Ascending aorta (tissue), 2 donors: ENCODE results near the gene SNTG2. TPM values are rescaled to one million over a fixed set of nuclear protein-coding genes. Genes with fewer than 3 reads are reported as not detected.

Experiments
- DNase-seq, 2 donors: peaks; one replicate each; pipeline ENCODE4 v3.0.0-alpha.2; 2019; ENCODE audit warnings: low spot score in 2 of 2
- H3K27ac ChIP-seq, 2 donors: fragments of 200-600 bp; sonication (generic); one replicate each; pipeline ENCODE4 v1.5.1; 2016 to 2017; ENCODE audit warnings: mild to moderate bottlenecking in 1 of 2
- H3K27me3 ChIP-seq: fragments of 200-600 bp; sonication (generic); one replicate; pipeline ENCODE4 v1.5.1; 2017
- H3K36me3 ChIP-seq, 2 donors: fragments of 200-600 bp; sonication (generic); one replicate each; pipeline ENCODE4 v1.5.1; 2016
- H3K4me1 ChIP-seq, 2 donors: fragments of 200-600 bp; sonication (generic); one replicate each; pipeline ENCODE4 v1.5.1; 2016 to 2017; ENCODE audit warnings: mild to moderate bottlenecking in 1 of 2
- H3K4me3 ChIP-seq, 2 donors: fragments of 200-600 bp; sonication (generic); one replicate each; pipeline ENCODE4 v1.5.1; 2016 to 2017; ENCODE audit warnings: mild to moderate bottlenecking in 1 of 2
- H3K9me3 ChIP-seq, 2 donors: fragments of 200-600 bp; sonication (generic); one replicate each; pipeline ENCODE4 v1.5.1; 2016
- intact Hi-C: fragments of 100-400 bp; cut with DNase I; formaldehyde crosslinking; loops from one replicate; pipeline ENCODE4 v1.15.1; 2023
- total RNA-seq: library from RNA; depleted of rRNA; stranded (reverse); fragments of >200 nt; gene quantifications from one replicate; pipeline ENCODE4 v1.1.0, GENCODE V29; 2016
- TF ChIP-seq, protein P1 (sequence below), 3 experiments: fragments of 200-600 bp in 2 of 3; fragments of 450-650 bp in 1 of 3; sonication (generic) in 2 of 3; IDR thresholded peaks; one replicate each; pipeline ENCODE4 v1.5.1; 2016 to 2019; ENCODE audit warnings: antibody characterized with exemption in 3 of 3, mild to moderate bottlenecking in 1 of 3, moderate library complexity in 1 of 3

SNTG2 gene
- total RNA-seq, 1 donor from 2014 or later, result 9.9 TPM

DNA sequence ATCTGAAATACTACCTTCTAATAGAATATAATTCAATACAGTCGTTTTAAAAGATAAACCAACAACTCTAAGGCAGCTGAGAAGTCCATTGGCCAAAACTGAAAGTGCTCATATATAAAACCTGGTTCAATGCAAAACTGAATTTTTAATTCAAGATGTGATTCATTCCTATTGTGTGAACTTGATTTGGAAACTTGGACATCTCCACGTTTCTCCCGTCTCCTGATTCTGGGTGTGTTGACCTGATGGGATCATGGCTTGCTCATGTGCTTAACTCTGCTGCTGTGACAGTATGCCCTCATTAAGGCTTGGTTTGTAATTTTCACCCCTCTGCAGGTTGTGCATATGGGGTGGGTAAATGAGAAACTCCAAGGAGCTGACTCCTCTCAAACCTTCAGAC is 296.3 kb downstream of the SNTG2 start:
- Histone ChIP-seq H3K27me3 (no peaks in the 10 kb centered on the region), H3K9me3 (no peaks in the 10 kb centered on the region), H3K27ac (no peak overlapping the region), H3K4me1 (no peaks in the 10 kb centered on the region), H3K36me3 (no peaks in the 10 kb centered on the region), H3K4me3 (no peak overlapping the region)
- no peak for DNase-seq
- TF ChIP-seq, protein P1, sequence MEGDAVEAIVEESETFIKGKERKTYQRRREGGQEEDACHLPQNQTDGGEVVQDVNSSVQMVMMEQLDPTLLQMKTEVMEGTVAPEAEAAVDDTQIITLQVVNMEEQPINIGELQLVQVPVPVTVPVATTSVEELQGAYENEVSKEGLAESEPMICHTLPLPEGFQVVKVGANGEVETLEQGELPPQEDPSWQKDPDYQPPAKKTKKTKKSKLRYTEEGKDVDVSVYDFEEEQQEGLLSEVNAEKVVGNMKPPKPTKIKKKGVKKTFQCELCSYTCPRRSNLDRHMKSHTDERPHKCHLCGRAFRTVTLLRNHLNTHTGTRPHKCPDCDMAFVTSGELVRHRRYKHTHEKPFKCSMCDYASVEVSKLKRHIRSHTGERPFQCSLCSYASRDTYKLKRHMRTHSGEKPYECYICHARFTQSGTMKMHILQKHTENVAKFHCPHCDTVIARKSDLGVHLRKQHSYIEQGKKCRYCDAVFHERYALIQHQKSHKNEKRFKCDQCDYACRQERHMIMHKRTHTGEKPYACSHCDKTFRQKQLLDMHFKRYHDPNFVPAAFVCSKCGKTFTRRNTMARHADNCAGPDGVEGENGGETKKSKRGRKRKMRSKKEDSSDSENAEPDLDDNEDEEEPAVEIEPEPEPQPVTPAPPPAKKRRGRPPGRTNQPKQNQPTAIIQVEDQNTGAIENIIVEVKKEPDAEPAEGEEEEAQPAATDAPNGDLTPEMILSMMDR (IDR thresholded peaks at IDR 0.05), result no peak
- intact Hi-C loops, result no loop called here

DNA sequence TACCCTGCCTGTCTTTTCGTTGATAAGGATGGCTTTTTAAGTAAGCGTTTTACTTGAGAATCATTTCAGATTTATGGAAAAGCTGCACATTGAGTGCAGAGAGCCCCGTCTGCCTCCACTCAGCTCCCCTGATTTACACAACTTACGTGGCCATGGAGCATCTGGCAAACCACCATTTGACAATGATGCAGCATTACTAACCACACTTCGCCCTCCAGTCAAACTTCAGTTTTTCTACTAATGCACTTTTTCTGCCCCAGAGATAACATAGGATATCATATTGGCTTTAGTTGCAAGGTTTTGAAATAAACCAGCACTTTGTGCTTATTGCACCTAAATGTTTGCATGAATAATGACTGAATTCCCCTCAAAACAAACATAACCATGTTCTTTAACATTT is 297.5 kb downstream of the SNTG2 start:
- no peak for DNase-seq
- Histone ChIP-seq H3K9me3 (no peaks in the 10 kb centered on the region), H3K36me3 (no peaks in the 10 kb centered on the region), H3K4me1 (no peaks in the 10 kb centered on the region), H3K27ac (no peak overlapping the region), H3K27me3 (no peaks in the 10 kb centered on the region), H3K4me3 (no peak overlapping the region)
- intact Hi-C loops, result no loop called here
- TF ChIP-seq, protein P1 (IDR thresholded peaks at IDR 0.05), result no peak

DNA sequence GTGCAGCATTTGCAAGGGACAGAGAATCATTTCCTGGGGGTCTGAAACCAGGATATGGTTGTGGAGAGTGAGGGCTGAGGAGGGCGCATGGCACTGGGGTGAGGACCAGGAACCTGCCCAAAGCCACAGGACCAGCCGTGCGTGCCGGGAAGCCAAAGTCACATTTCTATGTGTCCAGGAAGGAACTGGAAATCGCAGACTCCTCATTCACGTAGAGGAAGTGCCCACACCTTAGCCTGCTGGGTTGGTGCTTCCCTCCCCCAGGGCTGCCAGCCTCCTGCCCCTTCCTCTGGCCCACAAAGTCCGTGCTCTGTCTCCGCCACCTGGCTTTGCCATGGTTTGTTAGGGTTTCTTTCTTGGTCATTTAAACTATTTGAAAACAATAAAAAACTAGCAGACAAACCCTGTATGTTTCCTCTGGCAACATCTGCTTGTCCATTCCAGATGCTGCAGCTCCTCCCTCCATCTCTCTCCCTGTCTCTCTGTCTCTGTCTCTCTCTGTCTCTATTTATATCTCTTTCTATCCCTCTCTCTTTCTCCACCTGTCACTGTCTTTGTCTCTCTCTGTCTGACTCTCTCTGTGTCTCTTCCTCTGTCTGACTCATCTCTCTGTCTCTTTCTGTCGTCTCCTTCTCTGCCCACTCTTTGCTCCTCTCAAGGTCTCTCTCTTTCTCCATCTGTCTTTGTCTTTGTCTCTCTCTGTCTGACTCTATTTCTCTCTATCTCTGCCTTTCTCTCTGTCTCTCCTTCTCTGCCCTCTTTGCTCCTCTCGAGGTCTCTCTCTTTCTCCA is 299.4 kb downstream of the SNTG2 start:
- H3K4me3 ChIP-seq, result no peak overlapping the region
- H3K4me1 ChIP-seq, result no peaks in the 10 kb centered on the region
- TF ChIP-seq, protein P1 (IDR thresholded peaks at IDR 0.05), result no peak
- H3K27ac ChIP-seq, result no peak overlapping the region
- no peaks in the 10 kb centered on the region for H3K36me3 ChIP-seq
- no peaks in the 10 kb centered on the region for H3K27me3 ChIP-seq
- H3K9me3 ChIP-seq, result no peaks in the 10 kb centered on the region
- no peak for DNase-seq
- intact Hi-C loops, result no loop called here

DNA sequence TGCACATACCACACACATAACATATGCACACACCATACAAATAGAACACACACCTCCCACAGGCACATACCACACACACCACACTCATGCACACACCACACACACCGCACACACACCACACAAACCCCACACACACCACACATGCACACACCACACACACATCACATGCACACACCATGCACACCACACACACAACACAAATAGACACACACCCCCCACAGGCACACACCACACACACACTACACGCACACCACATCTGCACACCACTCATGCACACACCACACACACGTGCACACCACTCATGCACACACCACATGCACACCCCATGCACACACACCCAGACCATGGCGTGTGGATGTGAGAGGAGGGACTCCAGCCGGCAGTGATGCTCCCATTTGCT is 300.9 kb downstream of the SNTG2 start:
- Histone ChIP-seq H3K36me3 (no peaks in the 10 kb centered on the region), H3K27ac (no peak overlapping the region), H3K4me3 (no peak overlapping the region), H3K4me1 (no peaks in the 10 kb centered on the region), H3K9me3 (no peaks in the 10 kb centered on the region), H3K27me3 (no peaks in the 10 kb centered on the region)
- TF ChIP-seq, protein P1 (IDR thresholded peaks at IDR 0.05), result no peak
- DNase-seq, result no peak
- intact Hi-C loops, result no loop called here

DNA sequence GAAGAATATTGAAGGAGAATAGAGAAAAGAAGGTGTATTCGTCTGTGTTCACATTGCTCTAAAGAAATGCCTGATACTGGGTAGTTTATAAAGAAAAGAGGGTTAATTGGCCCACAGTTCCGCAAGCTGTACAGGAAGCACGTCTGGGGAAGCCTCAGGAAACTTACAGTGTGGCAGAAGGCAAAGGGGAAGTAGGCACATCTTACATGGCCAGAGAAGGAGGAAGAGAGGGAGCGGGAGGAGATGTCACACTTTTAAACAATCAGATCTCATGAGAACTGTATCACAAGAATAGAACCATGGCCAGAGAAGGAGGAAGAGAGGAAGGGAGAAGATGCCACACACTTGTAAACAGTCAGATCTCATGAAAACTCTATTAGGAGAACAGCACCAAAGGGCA is 303.0 kb downstream of the SNTG2 start:
- no peak overlapping the region for H3K27ac ChIP-seq
- TF ChIP-seq, protein P1 (IDR thresholded peaks at IDR 0.05), result no peak
- H3K4me1 ChIP-seq, result no peaks in the 10 kb centered on the region
- no peak for DNase-seq
- H3K36me3 ChIP-seq, result no peaks in the 10 kb centered on the region
- intact Hi-C loops, result no loop called here
- no peaks in the 10 kb centered on the region for H3K27me3 ChIP-seq
- H3K9me3 ChIP-seq, result no peaks in the 10 kb centered on the region
- no peak overlapping the region for H3K4me3 ChIP-seq
